GM18868 (cell line): ENCODE data around the gene EEFSEC.

Experiments used
- ATAC-seq: cut with Tn5 transposase; IDR thresholded peaks from one replicate; pipeline ENCODE4 v1.9.1; 2021; ENCODE audit warnings: mild to moderate bottlenecking, moderate library complexity; ENCODE audit not compliant: unreplicated experiment

EEFSEC gene

GRCh38 chr3:128310286-128311058, 157.2 kb downstream of the EEFSEC start:
- ATAC-seq = no peak

GRCh38 chr3:128311441-128311844, 158.2 kb downstream of the EEFSEC start:
- ATAC-seq = no peak

- ATAC-seq = no peak
Measured at GRCh38 chr3:128312271-128312670, 159.0 kb downstream of the EEFSEC start.

GRCh38 chr3:128313071-128313725, 159.9 kb downstream of the EEFSEC start:
- no peak for ATAC-seq

GRCh38 chr3:128313935-128314334, 160.7 kb downstream of the EEFSEC start:
- no peak for ATAC-seq

GRCh38 chr3:128315313-128315712, 162.0 kb downstream of the EEFSEC start:
- no peak for ATAC-seq

GRCh38 chr3:128316481-128316891, 163.2 kb downstream of the EEFSEC start:
- no peak for ATAC-seq

DNA sequence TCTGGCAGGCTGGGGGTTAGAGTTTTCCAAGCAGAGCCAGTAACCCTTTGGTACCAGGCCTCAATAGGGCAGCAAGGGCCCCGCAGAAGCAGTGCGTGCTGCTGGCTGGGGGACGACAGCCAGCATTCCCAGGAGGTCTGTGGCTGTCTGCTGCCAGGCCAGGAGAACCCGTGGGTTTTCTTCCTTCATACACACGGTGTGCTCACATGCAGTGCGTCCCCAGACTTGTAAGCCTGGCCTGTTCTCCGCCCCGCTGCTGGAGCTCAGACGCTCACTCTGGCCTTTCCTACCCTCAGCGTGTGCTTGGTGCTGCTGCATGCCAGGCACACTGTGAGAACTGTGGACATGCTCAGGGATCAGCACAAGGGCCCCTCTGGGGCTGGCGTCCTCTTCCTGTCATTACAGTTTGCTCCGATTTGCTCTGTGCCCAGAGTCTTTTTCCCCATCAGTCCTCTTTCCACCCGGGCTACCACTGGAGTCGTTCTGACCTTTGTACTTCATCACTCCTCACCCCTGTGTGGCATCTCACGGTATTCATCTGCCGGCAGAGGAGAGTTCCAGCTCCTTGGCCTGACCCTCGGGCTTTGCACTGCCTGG, 163.9 kb downstream of the EEFSEC start:
- no peak for ATAC-seq

- ATAC-seq = no peak
Measured at GRCh38 chr3:128317698-128318231, 164.5 kb downstream of the EEFSEC start.

GRCh38 chr3:128318275-128318941, 165.1 kb downstream of the EEFSEC start:
- no peak for ATAC-seq

- no peak for ATAC-seq
Measured at GRCh38 chr3:128319107-128319506, 165.8 kb downstream of the EEFSEC start.

DNA sequence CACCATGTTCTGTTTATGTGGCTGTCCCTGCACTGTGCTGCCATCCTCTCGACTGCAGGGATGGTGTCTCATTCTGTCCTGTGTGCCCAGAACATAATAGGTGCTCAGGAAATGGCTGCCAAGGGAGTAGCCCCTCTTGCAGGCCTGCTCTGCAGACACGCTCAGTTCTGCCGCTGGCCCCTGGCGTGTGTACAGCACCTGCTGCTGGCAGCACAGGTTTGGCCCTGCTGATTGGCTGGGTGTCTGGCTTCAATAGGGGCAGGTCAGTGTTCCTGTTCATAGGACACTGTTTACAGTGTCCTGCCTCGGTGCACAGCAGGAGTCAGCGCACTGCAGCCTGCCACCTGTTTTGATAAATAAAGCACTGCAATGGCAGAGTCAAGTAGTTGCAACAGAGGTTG, 166.5 kb downstream of the EEFSEC start:
- ATAC-seq = no peak

DNA sequence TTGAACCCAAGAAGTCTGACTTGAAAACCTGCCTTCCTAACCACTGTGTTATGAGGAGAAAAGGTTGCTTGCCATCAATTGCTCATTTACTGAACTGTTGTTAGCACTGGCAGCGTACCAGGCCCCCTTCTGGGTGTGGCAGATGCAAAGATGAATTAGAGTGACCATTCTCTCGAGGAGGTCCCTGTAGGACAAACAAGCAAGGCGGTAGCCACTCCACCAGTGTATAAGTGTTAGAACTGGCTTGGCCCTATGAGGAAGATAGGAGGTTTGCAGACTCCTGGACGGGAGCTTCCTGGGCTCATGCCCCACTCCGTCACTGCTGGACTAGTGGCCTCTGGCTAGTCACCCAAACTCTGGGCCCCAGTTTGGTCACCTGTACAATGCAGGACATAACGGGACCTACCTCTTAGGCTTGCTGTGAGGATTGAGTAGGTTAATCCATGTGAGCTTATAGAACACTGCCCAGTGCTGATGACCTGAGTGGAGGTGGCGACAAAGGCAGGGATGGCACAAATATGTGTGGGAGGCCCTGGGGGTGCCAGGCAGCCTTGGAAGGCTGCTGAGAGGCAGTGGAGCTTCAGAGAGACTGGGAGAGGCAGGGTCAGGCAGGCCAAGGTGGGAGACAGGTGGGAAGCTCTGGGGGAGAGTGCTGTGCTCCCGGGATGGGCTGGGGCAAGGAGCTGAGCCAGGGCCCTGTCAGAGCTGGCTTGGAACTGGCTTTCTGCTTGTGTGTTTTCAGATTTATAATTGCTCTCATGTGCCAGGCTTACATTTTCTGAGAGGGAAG, 167.5 kb downstream of the EEFSEC start:
- no peak for ATAC-seq

DNA sequence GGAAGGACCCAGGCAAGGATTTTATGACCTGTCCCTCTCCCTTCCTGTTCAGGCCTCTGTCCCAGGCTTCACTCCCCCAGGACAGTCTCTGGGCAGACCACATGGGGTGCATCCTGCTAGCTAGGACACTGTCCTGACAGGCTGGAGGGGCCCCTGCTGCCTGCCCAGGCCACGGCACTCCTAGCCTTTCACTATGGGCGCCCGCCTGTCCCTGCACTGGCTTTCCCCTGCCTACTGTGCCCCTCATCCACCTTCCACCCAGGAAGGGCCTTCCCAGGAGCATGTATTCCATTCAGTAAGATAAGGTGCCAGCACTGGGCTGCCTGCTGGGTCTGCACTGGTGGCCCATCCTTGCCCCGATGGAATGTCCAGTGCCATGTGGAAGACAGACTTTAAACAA, 168.1 kb downstream of the EEFSEC start:
- no peak for ATAC-seq

- ATAC-seq = no peak
Measured at GRCh38 chr3:128322030-128323022, 169.0 kb downstream of the EEFSEC start.

GRCh38 chr3:128323206-128324081, 170.2 kb downstream of the EEFSEC start:
- ATAC-seq = no peak

DNA sequence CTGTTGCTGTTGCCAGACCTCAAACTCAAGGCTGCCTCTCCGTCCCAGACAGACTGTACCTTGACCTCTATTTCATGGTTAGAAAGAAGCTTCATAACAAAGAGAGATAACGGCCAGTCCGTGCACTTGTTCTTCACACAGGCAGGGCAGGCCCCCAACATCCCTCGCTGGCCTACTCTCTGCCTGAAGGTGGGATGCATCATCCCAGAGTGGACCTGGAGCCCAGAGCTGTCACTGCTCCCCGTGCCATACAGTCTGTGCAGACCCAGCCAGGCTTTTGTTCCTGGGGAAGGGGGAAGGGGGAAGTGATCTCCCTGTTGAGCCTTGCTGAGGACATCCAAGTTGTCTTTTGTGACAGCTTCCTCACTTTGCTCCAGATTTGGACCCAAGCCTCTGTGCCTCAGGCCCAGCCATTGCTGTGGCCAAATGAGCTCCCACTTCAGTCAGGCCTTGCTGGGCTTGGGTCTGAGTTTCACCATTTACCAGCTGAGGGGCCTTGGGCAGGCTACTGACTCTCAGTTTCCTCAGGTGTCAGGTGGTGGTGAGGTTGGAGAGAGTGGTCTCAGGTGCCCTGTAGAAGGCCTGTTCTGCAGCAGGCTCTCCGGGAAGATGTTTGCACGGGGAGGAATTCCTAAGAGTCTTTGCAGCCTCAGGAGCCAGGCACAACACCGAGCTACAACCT, 171.8 kb downstream of the EEFSEC start:
- no peak for ATAC-seq
